ENCODE data around the gene RNASEH2C.
"Not testable (repeated sequence)": the region's sequence is repeated elsewhere in the genome, so short reads cannot be mapped to it uniquely, and the experiment has no call there.

Gene RNASEH2C

DNA sequence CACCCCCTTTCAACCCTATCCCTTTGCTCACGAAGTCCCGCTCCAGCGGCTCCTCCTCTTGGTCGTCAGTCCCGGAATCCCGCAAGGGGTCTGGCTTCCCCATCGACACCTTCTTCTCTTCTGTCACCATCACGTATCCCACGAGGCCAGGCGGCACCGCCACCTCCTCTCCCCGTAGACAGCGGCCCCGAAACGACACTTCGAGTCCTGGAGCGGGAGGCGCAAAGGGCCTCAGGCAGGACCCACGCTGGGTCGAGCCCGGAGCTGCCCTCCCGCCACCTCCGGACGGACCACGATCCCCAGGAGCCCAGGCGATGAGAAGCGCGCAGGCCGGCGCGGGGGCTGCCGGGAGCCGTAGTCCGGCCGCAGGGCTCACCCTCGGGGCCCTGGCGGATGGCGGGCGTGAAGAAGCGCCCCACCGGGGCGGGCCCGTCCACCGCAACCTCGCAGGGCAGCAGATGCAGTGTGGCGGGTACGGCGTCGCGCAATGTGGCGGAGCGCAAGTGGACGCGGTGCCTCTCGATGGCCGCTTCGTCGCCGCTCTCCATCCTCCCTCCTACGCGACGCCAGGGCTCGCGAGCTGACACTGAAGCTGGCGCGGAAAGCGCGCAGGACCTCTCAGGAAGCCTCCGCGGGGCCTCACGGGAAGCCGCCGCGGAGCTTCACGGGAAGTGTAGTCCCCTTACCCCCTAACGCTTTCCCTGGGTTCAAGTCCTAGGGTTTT, at the start of gene RNASEH2C:
RNASEH2C (minus strand) TSS at position 588 of the 724 bp plus-strand sequence; CDS start at position 548, 40 bp downstream.
- DNase-seq (ENCODE audit: low spot score): peak; percentile 89

DNA sequence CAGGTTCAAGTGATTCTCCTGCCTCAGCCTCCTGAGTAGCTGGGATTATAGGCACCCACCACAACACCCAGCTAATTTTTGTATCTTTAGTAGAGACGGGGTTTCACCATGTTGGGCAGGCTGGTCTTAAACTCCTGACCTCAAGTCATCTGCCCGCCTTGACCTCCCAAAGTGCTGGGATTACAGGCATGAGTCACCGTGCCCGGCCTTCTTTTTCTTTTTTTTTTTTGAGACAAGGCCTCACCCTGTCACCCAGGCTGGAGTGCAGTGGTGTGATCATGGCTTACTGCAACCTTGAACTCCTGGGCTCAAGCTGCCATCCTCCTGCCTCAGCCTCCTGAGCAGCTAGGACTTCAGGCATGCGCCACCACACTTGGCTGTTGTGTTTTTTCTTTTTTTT, 47.2 kb upstream of the RNASEH2C start:
- DNase-seq (ENCODE audit: low spot score): not testable (repeated sequence)

DNA sequence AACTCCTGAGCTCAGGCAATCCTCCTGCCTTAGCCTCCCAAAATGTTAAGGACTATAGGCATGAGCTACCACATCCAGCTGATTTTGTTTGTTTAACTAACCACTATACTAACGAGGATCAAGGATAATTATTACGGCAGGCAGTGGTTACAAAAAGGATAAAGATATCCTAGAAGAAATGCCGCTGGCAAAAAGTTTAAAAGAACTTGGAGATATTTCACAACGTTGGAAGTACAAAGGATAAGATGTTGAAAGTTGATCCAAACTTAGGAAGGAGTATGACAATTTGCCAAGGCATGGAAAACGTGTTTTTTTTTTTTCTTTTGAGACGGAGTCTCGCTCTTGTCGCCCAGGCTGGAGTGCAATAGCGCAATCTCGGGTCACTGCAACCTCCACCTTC, 46.8 kb upstream of the RNASEH2C start:
- no peak for DNase-seq (ENCODE audit: low spot score)

DNA sequence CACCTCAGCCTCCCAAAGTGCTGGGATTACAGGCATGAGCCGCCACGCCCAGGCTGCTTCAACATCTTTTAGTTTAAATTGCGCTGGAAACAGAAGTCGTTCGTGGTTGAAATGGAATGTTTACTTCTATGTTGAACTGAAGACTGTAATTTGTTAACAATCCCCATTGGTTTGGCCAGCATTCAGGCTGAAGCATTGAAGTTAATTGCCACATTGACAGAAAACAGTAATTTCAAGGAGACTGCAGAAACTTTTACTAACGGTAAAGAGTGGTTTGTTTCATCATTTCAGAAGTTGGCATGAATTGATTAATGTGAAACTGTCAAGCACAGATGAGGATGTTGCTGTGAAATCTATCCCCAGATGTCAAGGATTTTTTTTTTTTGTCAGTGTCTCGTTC, 45.9 kb upstream of the RNASEH2C start:
- DNase-seq (ENCODE audit: low spot score): no peak

DNA sequence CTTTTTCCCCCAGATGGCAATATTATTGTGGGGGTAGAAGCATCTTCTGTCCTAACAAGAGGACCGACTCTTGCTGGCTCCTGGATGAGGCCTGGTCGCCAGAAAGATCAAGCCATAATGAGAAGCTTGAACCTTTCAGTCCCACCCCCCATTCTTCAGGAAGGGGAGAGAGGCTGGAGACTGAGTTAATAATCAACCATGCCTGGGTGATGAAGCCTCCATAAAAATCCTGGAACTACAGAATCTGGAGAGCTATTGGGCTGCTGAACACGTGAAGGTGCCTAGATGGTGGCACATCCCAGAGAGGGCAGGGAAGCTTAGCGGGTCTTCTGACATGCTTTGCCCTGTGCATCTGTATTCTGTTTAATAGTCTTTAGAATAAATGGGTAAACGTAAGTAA, 43.8 kb upstream of the RNASEH2C start:
- DNase-seq (ENCODE audit: low spot score): no peak

DNA sequence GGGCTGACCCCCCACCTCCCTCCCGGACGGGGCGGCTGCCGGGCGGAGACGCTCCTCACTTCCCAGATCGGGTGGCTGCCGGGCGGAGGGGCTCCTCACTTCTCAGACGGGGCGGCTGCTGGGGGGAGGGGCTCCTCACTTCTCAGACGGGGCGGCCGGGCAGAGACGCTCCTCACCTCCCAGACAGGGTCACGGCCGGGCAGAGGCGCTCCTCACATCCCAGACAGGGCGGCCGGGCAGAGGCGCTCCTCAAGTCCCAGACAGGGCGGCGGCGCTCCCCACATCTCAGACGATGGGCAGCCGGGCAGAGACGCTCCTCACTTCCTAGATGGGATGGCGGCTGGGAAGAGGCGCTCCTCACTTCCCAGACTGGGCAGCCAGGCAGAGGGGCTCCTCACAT, 42.2 kb upstream of the RNASEH2C start:
- DNase-seq (ENCODE audit: low spot score): not testable (repeated sequence)

DNA sequence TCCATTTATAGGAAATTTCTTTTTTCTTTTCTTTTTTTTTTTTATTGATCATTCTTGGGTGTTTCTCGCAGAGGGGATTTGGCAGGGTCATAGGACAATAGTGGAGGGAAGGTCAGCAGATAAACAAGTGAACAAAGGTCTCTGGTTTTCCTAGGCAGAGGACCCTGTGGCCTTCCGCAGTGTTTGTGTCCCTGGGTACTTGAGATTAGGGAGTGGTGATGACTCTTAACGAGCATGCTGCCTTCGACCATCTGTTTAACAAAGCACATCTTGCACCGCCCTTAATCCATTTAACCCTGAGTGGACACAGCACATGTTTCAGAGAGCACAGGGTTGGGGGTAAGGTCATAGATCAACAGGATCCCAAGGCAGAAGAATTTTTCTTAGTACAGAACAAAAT, 41.6 kb upstream of the RNASEH2C start:
- not testable (repeated sequence) for DNase-seq (ENCODE audit: low spot score)

DNA sequence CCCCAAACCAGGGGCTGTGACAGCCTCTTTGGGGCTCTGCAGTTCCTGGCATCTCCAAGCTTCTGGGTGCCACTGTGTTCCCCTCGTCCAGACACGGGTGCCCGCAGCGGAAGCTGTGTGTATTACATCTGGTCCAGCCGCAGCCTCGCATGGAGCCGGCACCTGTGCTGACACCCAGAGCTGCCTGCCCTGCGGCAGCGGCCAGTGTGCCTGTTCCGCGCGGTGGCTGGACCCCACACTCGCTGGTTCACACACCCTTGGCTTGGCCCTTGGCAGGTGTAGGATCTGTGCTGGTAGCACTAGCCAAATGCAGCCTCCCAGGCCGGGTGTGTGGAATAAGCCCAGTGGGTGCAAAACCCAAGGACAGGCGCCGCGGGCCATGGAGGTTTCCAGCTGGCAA, 24.5 kb upstream of the RNASEH2C start:
- no peak for DNase-seq (ENCODE audit: low spot score)

DNA sequence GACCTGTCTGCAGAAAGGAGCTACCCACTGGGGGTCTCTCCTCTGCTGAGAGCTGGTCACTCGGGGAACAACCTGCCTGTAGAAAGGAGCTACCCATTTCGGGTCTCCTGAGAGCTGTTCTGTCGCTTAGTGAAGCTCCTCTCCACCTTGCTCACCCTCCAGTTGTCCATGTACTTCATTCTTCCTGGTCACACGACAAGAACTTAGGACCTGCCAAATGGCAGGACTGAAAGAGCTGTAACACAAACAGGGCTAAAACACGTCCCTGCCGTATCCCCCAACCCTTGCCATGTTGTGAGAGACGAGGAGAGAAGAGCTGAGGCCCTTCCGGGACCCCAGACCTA, 24.1 kb upstream of the RNASEH2C start:
- DNase-seq (ENCODE audit: low spot score): no peak

DNA sequence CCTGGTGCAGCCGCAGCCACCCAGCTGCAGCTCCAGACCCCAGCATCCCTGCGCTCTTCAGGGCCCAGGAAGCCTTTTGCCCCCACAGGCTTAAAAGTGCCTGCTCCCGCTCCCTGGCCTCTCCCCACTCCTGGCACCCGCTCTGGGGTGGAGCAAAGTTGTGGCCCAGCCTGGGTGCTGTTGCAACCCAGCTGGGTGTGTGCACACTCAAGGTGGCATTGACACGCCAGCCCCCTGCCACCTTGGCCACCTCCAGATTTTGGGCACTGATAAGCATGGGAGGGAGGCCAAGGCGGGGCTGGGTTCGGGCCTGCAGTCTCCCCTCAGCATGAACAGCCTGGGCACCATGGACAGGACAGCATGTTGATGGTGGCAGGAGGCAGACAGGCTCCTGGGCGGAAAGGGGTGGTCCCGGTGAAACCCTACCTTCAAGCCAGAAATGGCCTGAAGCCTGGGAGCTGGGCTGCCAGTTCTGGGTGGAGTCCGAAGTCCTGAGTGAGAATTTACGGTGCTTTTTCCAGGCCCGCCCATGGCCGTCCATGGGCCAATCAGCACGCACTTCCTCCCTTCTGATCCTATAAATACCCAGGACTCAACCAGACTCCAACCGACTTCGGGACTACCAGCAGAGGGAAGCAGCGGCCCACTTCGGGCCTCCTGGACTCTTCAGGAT, 23.6 kb upstream of the RNASEH2C start:
- peak; percentile 4 for DNase-seq (ENCODE audit: low spot score)

DNA sequence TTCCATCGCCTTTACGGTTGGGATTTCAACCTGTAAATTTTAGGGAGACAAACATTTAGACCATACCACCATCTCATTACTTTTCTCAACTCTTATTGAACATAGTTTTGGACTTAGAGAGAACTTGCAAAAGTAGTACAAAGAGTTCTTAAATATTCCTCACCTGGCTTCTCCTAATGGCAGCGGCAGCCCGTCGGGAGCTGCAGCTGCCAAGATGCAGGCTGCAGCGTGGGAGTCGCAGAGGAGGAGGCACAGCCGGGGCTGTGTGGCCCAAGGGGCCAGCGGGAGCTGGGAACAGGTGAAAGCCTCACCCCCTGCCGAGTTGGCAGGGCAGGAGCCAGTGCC, 23.1 kb upstream of the RNASEH2C start:
- DNase-seq (ENCODE audit: low spot score): no peak

DNA sequence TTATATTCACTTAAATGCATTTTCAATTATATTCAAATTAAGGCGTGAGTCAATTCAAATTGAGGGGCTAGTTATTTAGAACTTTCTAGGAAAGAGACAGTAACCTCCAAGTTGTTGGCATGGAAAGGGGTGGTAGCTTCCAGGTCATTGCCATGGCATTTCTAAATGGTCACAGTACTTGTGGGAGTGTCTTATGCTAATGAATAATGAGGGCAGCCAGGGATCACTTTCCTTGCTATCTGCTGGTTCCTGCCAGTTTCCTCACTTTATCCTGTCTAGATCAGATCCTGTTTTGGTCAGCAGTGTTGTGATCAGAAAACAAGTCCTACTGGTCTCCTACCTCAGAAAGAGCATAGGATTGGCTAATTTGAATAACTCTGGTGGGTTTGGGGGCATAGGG, 21.8 kb upstream of the RNASEH2C start:
- no peak for DNase-seq (ENCODE audit: low spot score)

DNA sequence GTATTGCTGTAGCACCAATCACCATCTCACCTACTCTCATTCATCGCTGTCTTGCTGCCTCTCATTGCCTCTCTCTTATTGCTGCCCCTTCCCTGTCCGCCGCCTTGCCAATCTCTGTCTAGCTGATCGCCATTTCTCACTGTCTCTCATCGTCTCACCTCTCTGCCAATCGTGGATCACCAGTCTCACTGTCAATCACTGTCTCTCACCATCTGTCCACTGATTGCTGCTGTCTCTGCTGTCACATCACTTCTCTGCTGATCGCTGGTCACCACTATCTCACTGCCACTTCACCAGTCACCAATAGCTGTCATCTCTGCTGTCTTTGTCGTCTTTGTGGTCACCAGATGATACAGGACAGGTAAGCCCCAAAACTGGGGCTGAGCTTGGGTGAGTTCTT, 20.6 kb upstream of the RNASEH2C start:
- DNase-seq (ENCODE audit: low spot score): no peak

DNA sequence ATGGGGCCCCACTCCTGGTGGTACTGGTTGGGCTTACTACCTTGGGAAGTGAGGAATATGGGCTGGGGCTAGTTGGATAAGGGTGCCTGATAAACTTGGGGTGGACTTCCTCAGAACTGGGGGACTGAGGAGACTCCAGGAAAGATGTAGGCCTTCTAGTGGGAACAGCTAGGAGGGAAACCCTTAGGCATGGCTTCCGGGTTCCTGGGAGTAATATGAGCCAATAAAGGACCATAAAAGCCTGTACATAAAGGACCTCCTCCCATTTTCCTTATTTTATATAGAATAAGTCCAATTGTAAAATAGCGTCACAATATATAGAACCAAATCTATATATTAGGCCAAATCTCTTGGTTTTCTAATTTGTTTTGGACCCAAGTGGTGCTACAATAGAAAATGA, 18.4 kb upstream of the RNASEH2C start:
- no peak for DNase-seq (ENCODE audit: low spot score)

DNA sequence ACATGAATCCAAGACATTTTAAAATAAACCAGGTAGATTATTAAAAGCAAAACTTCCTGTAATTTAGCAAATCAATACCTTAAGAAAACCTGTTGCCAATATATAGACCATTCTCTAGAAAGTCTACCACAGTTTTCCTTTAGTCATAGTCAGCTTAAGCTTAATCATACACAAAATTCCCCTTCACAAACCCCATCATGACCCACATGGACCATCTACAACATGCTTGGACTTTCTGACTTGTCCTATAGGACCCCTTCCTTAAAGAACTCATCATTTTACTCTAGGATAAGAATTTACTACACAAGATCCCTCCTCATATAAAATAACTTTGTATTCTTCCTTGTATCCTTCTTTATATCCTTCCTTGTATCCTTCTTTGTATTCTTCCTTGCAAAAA, 16.2 kb upstream of the RNASEH2C start:
- no peak for DNase-seq (ENCODE audit: low spot score)

DNA sequence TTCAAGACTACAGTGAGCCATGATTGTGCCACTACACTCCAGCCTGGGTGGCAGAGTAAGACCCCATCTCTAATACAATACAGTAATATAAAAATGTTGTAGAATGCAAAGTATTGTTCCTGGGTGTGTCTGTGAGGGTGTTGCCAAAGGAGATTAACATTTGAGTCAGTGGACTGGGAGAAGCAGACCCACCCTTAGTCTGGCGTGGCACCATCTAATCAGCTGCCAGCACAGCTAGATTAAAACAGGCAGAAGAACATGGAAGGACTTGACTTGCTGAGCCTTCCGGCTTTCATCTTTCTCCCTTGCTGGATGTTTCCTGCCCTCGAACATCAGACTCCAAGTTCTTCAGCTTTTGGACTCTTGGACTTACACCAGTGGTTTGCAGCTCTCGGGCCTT, 14.5 kb upstream of the RNASEH2C start:
- DNase-seq (ENCODE audit: low spot score): not testable (repeated sequence)

DNA sequence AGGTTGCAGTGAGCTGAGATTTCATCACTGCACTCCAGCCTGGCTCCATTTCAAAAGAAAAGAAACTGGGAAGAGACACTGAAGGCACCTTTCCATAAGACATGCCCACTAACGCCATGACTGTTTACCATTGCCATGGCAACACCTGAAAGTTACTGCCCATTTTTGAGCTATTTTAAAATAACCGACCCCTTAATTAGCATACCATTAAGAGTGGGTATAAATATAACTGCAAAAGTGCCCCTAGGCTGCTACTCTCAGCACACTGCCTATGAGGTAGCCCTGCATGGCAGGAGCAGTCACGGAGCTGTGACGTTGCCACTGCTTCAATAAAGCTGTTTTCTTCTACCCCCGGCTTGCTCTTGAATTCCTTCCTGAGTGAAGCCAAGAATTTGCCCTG, 9.9 kb upstream of the RNASEH2C start:
- no peak for DNase-seq (ENCODE audit: low spot score)

DNA sequence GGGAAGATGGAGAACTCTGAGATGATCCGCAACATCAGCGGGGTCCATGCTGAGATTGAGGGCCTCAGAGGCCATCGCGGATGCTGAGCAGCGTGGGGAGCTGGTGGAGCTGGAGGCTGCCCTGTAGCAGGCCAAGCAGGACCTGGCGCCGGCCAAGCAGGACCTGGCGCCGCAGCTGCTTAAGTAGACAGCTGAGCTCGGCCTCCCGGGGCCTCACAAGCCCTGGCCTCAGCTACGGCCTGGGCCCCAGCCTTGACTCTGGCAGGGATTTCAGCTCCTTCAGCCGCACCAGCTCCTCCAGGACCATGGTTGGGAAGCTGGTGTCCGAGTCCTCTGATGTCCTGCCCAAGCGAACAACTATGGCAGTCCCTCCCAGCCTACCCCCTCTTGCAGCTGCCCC, 7.3 kb upstream of the RNASEH2C start:
- no peak for DNase-seq (ENCODE audit: low spot score)

DNA sequence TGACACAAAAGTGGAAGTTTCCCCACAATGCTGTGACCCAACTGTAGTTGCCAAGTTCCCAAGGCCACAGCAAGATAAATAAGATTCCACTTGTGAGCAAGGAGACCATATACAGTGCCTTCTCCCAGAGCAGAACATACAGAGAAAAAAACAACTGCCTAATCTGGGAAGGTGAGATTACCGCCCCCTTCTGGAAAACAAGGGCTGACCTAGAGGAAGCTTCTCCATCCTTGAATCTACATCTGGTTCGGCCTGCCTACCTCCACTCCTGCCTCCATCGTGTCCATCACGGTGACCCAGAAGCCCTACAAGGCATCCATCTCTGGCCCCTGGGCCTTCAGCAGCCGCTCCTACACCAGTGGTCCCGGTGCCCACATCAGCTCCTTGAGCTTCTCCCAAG, 6.1 kb upstream of the RNASEH2C start:
- no peak for DNase-seq (ENCODE audit: low spot score)

DNA sequence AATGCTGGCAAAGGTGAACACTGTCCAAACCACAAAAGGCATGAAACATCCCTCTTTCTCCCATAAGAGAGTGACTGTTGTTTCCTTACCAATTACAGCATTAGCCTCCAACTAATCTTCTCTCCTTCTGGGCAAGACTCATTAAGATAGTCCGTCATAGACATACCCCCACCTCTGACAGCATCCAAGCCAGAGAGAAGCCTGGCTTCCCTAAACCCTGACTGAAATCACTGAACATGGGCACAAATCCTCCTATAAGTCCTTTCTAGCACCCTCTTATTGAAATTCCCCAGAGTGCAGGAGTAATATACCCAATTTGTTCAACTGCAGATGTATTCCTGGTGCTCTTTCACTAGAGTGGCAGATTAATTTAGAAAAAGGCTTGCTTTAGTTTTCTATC, 1.7 kb upstream of the RNASEH2C start:
- DNase-seq (ENCODE audit: low spot score): no peak

DNA sequence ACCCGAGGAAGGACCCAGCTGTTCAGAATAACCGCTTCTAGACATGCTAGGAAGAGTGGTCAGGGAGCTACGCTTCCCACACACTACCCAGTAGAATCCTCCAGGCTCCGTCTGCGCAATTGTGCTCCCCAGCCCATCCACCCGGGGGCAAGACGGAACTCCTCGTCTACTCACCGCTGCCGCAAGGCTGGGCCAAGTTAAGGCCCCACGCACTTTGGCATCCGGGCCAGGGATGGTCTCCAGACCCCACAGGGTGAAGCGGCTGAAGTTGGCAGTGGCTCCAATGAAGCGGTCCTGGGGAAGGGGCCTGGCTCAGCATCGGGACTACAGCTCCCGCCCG, 757 bp downstream of the RNASEH2C start:
- no peak for DNase-seq (ENCODE audit: low spot score)

DNA sequence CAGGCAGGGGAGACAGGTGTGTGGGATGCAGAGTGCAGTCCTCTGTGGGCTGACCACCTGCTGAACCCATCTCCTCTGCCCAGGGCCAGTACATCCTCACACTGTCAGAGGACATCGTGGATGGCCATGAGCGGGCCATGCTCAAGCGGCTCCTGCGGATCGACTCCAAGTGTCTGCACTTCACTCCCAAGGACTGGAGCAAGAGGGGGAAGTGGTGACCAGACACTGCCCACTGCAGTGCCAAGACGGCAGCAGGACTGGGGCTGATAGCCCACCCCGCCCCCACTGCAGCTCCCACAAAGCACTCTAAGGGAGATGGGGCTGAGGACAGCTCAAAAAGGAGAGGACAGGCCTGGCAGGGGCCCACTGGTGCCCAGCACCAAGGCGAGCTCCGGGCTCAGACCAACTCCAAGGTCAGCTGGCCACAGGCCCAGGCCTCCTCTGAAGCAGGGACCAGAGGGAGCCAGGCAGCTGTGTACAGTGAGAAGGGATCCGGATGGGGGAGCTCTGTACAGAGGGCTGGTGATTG, 1.6 kb downstream of the RNASEH2C start:
- no peak for DNase-seq (ENCODE audit: low spot score)

DNA sequence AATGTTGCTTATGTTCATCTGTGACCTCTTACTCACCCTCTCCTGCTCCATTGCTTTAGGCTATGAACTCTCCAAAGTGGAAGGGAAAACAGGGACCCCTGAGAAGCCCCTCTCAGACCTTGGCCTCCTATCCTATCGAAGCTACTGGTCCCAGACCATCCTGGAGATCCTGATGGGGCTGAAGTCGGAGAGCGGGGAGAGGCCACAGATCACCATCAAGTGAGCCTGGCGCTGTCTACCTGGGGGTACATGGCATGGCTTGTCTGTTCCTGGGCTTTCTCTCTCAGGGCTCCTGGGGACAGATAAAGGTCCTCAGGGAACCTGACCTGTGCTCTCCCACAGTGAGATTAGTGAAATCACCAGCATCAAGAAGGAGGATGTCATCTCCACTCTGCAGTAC, 2.1 kb downstream of the RNASEH2C start:
- DNase-seq (ENCODE audit: low spot score): no peak

DNA sequence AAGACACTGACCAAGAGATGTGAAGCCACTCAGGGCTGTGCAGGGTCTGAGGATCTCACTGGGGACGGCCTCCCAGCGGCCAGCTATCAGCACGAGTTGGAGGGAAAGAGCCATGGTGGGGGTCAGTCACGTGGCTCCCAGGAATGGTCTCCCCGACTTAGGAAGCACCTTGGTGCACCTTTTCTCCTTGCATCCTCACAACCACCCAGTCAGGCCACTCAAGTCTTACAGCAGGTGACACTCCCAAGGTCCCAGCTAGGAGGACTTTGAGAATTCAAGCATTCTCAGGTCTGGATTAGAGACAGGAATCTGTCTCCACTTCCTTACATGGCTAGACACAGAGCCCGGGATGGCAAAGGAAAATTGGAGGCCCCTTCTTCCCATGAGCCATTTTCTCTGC, 2.7 kb downstream of the RNASEH2C start:
- no peak for DNase-seq (ENCODE audit: low spot score)
